ENCODE results near the gene ANKRD22.

ANKRD22 gene

DNA sequence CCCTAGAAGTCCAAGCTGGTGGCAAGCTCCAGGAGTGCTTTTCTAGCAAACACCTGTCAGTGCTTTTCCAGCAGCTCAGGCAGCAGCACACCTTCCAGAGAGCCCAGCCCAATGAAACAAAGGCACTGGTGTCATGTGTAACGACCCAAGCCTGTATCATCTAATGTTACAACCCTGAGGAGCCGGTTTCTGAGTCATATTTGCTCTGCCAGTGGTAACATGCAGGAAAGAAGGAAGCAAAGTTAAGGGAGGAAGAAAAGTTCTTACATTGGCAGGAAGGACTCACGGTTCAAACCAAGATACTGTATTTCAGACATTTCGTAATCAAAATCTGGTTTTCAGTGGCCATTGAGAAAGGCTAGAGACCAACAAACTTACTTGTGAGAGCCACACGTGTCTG is at the start of gene ANKRD22:
ANKRD22 (minus strand) TSS at position 139 of the 400 bp plus-strand sequence. CDS start 237 bp downstream, outside the sequence.
- DNase-seq, result peak in 1 of 2 donors; percentile 29

DNA sequence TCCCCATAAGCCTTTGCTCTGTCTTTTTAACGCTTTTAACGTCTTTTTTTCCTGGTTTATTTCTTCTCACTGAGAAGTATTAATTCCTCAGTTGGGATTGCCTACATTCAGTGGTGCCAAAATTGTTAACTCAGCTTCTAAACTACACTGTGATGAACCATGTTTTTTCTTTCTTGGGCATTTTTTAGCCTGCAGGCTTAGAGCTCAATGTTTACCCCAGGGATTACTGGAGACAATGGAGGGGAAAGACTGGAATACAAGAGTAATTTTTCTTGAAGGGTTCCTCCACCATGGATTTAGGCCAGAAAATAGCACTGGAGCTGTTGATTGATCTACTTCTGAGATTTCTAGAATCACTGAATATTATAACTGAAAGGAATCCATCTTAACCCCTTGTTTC is 48.2 kb upstream of the ANKRD22 start:
- DNase-seq, result no peak

DNA sequence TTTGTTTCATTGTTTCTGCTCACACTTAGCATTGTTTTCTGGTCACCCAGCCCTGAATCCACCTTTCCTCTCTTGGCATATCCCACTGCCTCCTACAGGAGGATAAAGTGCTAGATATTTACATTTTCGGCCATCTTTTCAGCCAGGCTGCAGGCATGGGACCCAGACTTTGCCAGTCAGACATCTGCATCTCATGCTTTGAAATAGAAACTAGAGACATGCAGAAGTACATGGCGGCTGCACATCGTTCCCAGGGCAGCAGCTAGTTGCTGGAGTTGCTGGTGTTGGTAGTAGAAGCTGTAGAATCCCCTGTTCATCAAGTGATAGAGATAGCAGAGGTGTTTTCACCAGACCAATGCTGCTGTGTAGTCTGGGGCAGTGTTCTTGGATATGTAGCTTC is 47.1 kb upstream of the ANKRD22 start:
- DNase-seq, result no peak

DNA sequence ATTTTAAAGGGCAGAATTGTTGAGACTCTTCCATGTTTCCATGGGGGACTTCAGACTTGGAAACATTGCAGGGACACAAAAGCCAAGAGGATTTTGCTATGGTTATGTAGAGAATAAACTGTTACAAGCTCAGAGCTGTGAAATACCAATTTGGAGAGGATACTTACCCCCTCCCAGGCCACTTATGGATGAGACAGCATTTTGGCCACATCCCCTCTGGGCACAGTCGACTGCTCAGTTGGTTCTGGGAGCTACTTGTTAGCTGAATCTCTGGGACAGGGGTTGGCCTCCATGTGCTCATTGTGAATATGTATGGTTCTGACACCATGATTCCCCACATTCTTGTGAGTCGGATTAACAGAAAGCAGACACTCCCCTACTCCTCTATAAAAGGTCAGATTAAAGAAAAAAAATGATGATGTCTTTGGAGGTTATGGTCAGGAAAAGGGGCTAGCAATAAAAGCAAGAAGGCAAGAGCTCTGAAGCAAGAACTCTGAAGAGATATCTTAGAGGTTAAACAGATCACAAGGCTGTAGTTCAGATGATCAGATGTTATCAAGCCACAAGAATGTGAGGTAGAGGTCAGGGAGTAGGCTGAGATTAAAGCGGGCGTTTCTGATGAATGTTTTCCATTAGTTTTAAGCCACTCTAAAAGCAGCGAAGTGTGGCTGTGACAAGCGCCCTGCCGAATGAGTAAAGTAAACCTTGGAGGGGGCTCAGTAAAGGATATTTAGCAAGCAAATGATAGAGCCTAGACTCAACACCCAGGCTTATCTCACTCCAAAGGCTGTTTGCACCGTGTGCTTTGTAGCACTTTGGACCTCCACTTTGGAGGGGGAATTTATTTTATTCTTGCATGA is 45.6 kb upstream of the ANKRD22 start:
- DNase-seq, result no peak

GRCh38 chr10:88896372-88896993 is 44.8 kb upstream of the ANKRD22 start:
- DNase-seq, result no peak

DNA sequence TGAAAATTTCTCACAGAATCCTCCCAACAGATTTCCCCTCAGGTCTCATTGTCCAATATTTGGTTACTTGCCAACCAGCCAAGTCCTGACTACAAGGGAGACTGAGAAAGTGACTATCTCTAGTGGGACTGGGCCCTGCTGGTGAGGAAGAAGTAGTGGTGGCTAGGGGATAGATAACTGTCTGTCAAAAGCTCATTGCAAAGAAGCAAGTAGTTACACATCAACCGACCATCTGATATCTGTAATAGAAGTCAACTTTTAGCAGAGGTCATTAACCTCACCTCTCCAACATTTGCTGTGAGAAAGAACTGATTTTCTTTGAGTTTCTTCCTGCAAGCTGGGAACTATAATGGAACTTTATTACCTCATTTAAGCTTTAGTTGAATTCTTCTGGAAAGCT is 43.6 kb upstream of the ANKRD22 start:
- no peak for DNase-seq

- DNase-seq, result no peak
These were observed 42.0 kb upstream of the ANKRD22 start for GRCh38 chr10:88893611-88894010.

DNA sequence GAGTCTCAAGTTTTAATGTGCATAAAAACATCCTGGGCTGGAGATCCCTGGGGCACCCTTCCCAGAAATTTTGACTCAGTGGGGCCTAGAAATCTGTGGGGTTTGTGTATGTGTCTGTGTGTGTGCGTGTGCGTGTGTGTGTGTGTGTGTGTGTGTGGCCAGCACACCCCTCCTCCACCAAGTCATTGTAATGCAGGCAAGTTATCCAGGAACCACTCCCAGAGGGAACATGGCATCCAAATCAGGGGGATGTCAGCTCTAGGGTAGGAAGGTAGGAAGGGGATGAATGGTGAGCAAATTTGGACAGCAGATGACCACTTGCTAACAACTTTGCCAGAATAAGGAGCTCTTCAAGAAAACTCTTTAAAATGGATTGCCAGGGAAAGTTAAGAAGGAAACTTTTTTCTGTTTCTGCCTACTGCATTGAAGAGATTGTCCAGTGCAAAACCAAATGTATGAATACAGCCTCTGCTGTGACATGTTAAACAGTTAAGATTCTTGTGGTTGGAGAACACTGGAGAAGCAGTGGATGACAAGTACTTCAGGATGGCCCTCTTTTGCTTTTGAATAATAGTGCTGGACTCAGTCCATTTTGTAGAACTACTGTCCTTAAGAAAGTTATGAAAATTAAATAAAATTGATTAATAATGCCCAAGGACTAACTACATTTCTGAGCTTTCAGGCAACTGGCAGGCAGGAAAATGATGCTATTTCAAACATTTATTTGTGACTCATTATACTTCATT is 40.8 kb upstream of the ANKRD22 start:
- no peak for DNase-seq

DNA sequence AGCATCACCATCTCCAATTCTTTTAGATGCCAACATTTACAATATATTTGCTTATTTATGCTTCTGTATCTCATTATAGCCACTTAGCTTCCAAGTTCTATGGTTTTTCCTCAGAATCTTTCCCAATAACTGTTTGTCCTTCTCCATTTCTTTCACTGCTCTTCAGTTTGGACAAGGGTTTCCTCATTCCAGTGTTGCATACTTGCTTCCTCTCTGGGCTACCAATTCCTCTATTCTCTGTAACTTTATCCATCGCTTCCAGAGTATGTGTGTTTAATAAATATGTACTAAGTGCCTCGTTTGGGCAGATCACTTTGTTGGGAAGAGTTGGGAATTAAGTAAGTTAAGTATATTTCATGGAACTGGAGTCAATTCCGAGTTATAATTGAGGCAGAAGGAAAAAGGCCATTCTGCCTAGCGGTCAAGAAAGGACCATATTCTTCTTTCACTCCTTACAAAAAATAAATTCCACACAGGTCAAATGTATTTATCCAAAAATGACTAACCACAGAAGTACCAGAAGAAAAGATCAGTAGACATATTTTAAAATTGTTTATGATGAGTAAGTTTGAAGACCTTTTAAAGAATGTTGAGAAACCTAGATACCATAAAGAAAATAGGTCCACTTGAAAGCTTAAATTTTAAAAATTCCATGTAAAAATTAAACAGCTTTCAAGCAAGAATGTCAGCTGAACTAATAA is 39.2 kb upstream of the ANKRD22 start:
- DNase-seq, result no peak

GRCh38 chr10:88889559-88890337 is 38.1 kb upstream of the ANKRD22 start:
- DNase-seq, result no peak

DNA sequence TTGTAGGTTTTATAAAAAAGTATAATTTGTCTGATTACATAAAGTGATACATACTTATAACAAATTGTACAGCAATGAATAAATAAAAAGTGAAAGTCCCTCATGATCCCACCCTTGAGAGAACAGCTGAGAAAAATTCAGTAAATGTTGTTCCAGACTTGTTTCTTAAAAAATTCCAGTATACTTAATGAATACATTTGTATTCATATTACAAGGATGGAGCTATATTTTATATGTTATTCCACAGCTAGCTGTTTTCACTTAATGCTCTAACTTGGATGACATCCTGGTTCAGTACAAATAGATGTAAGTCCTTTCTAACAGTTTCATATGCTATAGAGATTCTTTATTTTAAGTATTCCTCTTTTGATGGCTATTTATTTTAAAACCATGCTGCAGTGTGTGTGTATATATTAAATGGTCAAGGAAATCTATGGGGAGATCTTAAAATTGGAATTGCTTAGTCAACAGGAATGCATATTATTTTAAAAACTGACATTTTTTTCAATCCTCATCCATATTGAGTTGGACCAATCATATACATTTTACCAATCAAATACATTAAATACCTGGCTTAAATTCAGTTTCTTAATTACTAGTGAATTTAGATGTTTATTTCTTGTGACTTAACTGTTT is 37.3 kb upstream of the ANKRD22 start:
- DNase-seq, result no peak

GRCh38 chr10:88886557-88886956 is 34.9 kb upstream of the ANKRD22 start:
- no peak for DNase-seq

DNA sequence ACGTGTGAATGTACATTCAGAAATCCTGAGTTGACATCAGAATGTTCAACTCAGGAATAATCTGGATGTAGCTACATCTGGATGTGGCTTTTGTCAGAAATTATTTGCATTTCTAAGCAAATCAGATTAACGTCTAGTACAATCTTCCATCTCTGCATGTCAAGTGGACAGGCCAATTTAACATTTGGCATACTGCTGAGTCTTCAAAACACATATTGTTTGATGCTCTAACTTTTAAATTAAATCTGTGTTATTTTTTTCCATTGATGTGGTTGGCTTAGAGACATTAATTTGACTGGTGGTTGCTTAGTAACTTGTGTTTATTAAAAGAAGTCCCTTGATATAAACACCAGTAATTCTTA is 31.8 kb upstream of the ANKRD22 start:
- peak in 1 of 2 donors; percentile 57 for DNase-seq

- DNase-seq, result peak in 1 of 2 donors; percentile 33
These were observed 31.2 kb upstream of the ANKRD22 start for GRCh38 chr10:88882646-88883447.

- DNase-seq, result no peak
These were observed 30.4 kb upstream of the ANKRD22 start for GRCh38 chr10:88881922-88882645.

GRCh38 chr10:88881320-88881719 is 29.7 kb upstream of the ANKRD22 start:
- DNase-seq, result no peak

- DNase-seq, result peak; percentile 73 to 74
These were observed 28.8 kb upstream of the ANKRD22 start for GRCh38 chr10:88880282-88881076.

DNA sequence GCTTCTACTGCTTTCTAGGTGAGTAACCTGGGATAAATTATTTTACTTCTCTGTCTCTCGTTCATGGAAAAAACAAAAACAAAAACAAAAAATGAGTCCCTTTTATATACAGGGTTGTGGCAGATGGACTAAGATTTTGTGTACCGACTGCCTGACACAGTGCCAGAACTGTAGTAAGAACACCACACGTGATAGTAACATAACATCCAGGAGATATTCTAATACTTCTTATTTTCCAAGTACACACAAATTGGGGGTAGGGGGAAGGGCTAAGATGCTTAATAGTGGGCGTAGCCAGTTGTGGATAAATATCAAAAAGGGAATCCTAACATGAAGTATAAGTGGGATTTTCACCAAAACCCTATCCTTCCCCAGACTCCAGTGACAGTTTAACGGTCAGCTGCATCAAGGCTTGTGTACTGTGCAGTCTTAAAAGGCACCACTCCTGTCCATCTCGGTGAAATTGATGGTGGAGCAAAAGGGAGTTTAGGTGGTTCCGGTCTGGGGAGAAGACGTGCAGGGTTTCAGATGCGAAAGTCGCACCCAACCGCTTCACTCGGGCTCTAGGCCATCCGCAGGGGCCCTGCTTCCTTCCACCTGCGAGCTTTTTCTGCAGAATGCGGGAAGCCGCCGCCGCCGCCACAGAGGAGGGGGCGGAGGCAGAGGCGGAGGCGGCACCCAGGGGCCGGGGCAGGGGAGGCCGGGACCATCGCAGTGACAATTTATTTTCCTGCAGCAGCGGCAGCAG is 28.1 kb upstream of the ANKRD22 start, which contains the start of gene STAMBPL1:
STAMBPL1 (plus strand) TSS at position 712 of the 748 bp plus-strand sequence. CDS start 21,464 bp downstream, outside the sequence.
- DNase-seq, result peak; percentile 78 to 83

Data from CD4-positive, alpha-beta T cell treated with Interleukin-4 for 1 hour (primary cell).